Kidney (tissue), 14 donors: ENCODE results near the gene SLC11A2. TPM values are rescaled to one million over a fixed set of nuclear protein-coding genes. Genes with fewer than 3 reads are reported as not detected.

Source experiments
- DNase-seq, 5 donors: peaks; one replicate each; pipeline ENCODE4 v3.0.0-alpha.2; 2013 to 2020
- FAIRE-seq: peaks from 2 replicates; lab custom pipeline; 2012; peaks lifted over from hg19 to GRCh38; lab: Jason Lieb, UNC
- H3K27ac ChIP-seq, 2 donors: one replicate each; pipeline ENCODE4 v1.7.0; 2013; ENCODE audit warnings: low read depth in 2 of 2, low read length in 2 of 2, inconsistent platforms in 1 of 2
- H3K27me3 ChIP-seq: one replicate; pipeline ENCODE4 v1.7.1; 2013; ENCODE audit warnings: low read length, inconsistent platforms; ENCODE audit not compliant: control insufficient read depth, insufficient read depth
- H3K36me3 ChIP-seq, 3 donors: one replicate each; pipeline versions ENCODE4 v1.7.0 to v1.7.1; 2013; ENCODE audit warnings: low read length in 3 of 3, control low read depth in 1 of 3, inconsistent platforms in 1 of 3; ENCODE audit not compliant: insufficient read depth in 3 of 3, control insufficient read depth in 2 of 3
- H3K4me1 ChIP-seq, 3 donors: one replicate each; pipeline versions ENCODE4 v1.7.0 to v1.7.1; 2013; ENCODE audit warnings: low read length in 3 of 3, inconsistent platforms in 1 of 3, low read depth in 1 of 3; ENCODE audit not compliant: control insufficient read depth in 2 of 3, insufficient read depth in 2 of 3
- H3K4me3 ChIP-seq, 3 donors: one replicate each; pipeline versions ENCODE4 v1.7.0 to v1.8.1; 2013; ENCODE audit warnings: low read length in 3 of 3, control low read depth in 1 of 3, inconsistent platforms in 1 of 3
- H3K9ac ChIP-seq, 3 donors: one replicate each; pipeline versions ENCODE4 v1.7.0 to v1.7.1; 2013; ENCODE audit warnings: low read length in 3 of 3, control low read depth in 1 of 3, inconsistent platforms in 1 of 3
- H3K9me3 ChIP-seq, 3 donors: one replicate each; pipeline versions ENCODE4 v1.7.0 to v1.7.1; 2013; ENCODE audit warnings: low read length in 3 of 3, control low read depth in 1 of 3, inconsistent platforms in 1 of 3; ENCODE audit not compliant: control insufficient read depth in 2 of 3, insufficient read depth in 1 of 3
- CTCF ChIP-seq: IDR thresholded peaks from 3 replicates; pipeline ENCODE4 v1.5.1; 2012; ENCODE audit warnings: mild to moderate bottlenecking, moderate library complexity, borderline replicate concordance; ENCODE audit not compliant: insufficient read depth; ENCODE audit errors: extremely low read depth
- intact Hi-C: fragments of 100-400 bp; cut with DNase I; formaldehyde crosslinking; loops from one replicate; pipeline ENCODE4 v1.11.1; 2022
- polyA plus RNA-seq: library from polyadenylated mRNA; stranded (reverse); fragments of 350-450 nt; fragmentation: Illumina TruSeq; extraction: RNeasy Lipid Tissue Mini Kit (QIAGEN cat#74804); gene quantifications from one replicate; pipeline ENCODE4 v1.2.3, GENCODE V29; 2014; ENCODE audit warnings: low read depth, low replicate concordance; ENCODE audit not compliant: insufficient read depth
- total RNA-seq: library from RNA; stranded (reverse); fragmentation: NEBNext Ultra II Directional; extraction: Animal tissue kit (Norgen Biotek cat#: 25700); gene quantifications from one replicate; pipeline ENCODE4 v1.2.1, GENCODE V29; 2021
- donor health status: control.
- donor health status: control.
- donor health status: control.
- donor health status: control.
- donor health status: control.
- donor health status: DM: yes; HTN: yes; CAD: no.
- donor health status: Normal renal cell carcinoma (clear cell type).

SLC11A2 gene
- total and polyA plus RNA-seq, 2 donors from 2014 or later, result 22.3 to 90.2 TPM

- Histone ChIP-seq H3K27me3 (no peaks in the 10 kb centered on the region), H3K27ac (peak overlapping the region; percentile 29 to 69), H3K36me3 (peaks cover 0 to 13% (median 2%) of the 10 kb centered on the region in 3 donors), H3K4me3 (peak overlapping the region in 1 of 3 donors; percentile 6), H3K4me1 (peaks cover 0 to 7% (median 2%) of the 10 kb centered on the region in 3 donors), H3K9ac (peak overlapping the region in 1 of 3 donors; percentile 12), H3K9me3 (no peaks in the 10 kb centered on the region)
- no peak for DNase-seq
- TF ChIP-seq CTCF, result no peak
- intact Hi-C loops, result no loop called here
- FAIRE-seq, result no peak
Measured at GRCh38 chr12:51009056-51009440, 17.1 kb downstream of the SLC11A2 start.

- no peak for FAIRE-seq
- peak overlapping the region; percentile 29 to 69 for H3K27ac ChIP-seq
Measured at GRCh38 chr12:51008329-51009055, 17.7 kb downstream of the SLC11A2 start.

GRCh38 chr12:51005671-51006070 is 20.5 kb downstream of the SLC11A2 start:
- no peak for FAIRE-seq
- no peak overlapping the region for H3K9ac ChIP-seq
- no peak for TF ChIP-seq CTCF
- H3K4me3 ChIP-seq, result no peak overlapping the region
- peaks cover 0 to 7% (median 0%) of the 10 kb centered on the region in 3 donors for H3K4me1 ChIP-seq
- intact Hi-C loops, result no loop called here
- H3K36me3 ChIP-seq, result peaks cover 0 to 13% (median 4%) of the 10 kb centered on the region in 3 donors
- no peak overlapping the region for H3K27ac ChIP-seq
- H3K27me3 ChIP-seq, result no peaks in the 10 kb centered on the region
- H3K9me3 ChIP-seq, result no peaks in the 10 kb centered on the region
- peak in 2 of 5 donors; percentile 62 to 69 for DNase-seq

More at GRCh38 chr12:51008329-51009055, 17.7 kb downstream of the SLC11A2 start:
- intact Hi-C loops, result no loop called here
- H3K4me3 ChIP-seq, result peak overlapping the region in 1 of 3 donors; percentile 6
- no peak for TF ChIP-seq CTCF
- no peak for DNase-seq
- no peaks in the 10 kb centered on the region for H3K9me3 ChIP-seq
- H3K36me3 ChIP-seq, result peaks cover 0 to 13% (median 2%) of the 10 kb centered on the region in 3 donors
- no peak overlapping the region for H3K9ac ChIP-seq
- H3K27me3 ChIP-seq, result no peaks in the 10 kb centered on the region
- H3K4me1 ChIP-seq, result peaks cover 0 to 7% (median 2%) of the 10 kb centered on the region in 3 donors
